Measurements from ENCODE around the gene SH3GLB1. TPM values are rescaled to one million over a fixed set of nuclear protein-coding genes. Genes with fewer than 3 reads are reported as not detected.
"Not testable (repeated sequence)": the region's sequence is repeated elsewhere in the genome, so short reads cannot be mapped to it uniquely, and the experiment has no call there.

Gene SH3GLB1
- total and polyA plus RNA-seq, 2 donors (not counting 3 experiments of a cell fraction or from before 2014, with no cell fraction given) = 43.7 to 140 TPM

DNA sequence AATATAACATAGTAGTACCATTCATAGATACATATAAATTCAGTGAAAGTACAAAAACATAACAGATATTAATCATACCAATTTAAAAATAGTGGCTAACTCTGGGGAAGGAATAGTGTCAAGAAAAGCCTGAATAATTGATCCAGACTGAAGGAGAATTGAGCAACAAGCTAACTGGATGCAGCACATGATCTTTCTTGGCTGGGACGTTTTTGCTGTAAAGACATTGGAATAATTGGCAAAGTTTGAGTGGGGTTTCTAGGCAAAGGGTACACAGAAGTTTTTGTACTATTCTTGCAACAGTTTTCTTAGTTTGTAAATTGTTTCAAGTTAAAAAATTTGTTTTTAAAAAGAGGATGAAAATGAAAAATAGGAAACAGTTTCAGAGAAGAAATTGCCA, 2.6 kb upstream of the SH3GLB1 start:
- H3K27ac ChIP-seq (ENCODE audit: insufficient read depth, low read depth, low read length) = no peak overlapping the region
- FAIRE-seq = no peak
- H3K9ac ChIP-seq (replicated peaks; ENCODE audit: extremely low read depth, insufficient read depth, low read length) = no peak overlapping the region
- no peaks in the 10 kb centered on the region for H3K9me1 ChIP-seq (replicated peaks; ENCODE audit: control insufficient read depth, extremely low read depth, insufficient read depth, low read length)
- TF ChIP-seq, protein P1, sequence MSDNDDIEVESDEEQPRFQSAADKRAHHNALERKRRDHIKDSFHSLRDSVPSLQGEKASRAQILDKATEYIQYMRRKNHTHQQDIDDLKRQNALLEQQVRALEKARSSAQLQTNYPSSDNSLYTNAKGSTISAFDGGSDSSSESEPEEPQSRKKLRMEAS (IDR thresholded peaks at IDR 0.05; ENCODE audit: insufficient read depth, insufficient read length) = no peak
- no peak for TF ChIP-seq GATA2 (IDR thresholded peaks at IDR 0.05; ENCODE audit: insufficient read depth, insufficient read length, low read depth, low read length)
- TF ChIP-seq, protein P2, sequence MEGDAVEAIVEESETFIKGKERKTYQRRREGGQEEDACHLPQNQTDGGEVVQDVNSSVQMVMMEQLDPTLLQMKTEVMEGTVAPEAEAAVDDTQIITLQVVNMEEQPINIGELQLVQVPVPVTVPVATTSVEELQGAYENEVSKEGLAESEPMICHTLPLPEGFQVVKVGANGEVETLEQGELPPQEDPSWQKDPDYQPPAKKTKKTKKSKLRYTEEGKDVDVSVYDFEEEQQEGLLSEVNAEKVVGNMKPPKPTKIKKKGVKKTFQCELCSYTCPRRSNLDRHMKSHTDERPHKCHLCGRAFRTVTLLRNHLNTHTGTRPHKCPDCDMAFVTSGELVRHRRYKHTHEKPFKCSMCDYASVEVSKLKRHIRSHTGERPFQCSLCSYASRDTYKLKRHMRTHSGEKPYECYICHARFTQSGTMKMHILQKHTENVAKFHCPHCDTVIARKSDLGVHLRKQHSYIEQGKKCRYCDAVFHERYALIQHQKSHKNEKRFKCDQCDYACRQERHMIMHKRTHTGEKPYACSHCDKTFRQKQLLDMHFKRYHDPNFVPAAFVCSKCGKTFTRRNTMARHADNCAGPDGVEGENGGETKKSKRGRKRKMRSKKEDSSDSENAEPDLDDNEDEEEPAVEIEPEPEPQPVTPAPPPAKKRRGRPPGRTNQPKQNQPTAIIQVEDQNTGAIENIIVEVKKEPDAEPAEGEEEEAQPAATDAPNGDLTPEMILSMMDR (IDR thresholded peaks at IDR 0.05; ENCODE audit: extremely low read depth in 1 of 2, insufficient read depth in 1 of 2, low read depth in 1 of 2, low read length in 2 of 2) = no peak
- TF ChIP-seq FOS (IDR thresholded peaks at IDR 0.05; ENCODE audit: borderline replicate concordance, insufficient read depth, low read length) = no peak
- no peak for TF ChIP-seq MYC (IDR thresholded peaks at IDR 0.05; ENCODE audit: low read depth, low read length)
- TF ChIP-seq EZH2 (IDR thresholded peaks at IDR 0.05; ENCODE audit: borderline replicate concordance, low read depth, low read length, severe bottlenecking) = no peak
- TF ChIP-seq POLR2A (IDR thresholded peaks at IDR 0.05; ENCODE audit: low read depth, low read length) = no peak
- TF ChIP-seq JUN (IDR thresholded peaks at IDR 0.05; ENCODE audit: borderline replicate concordance, insufficient read depth, insufficient read length, low read depth) = no peak
- TF ChIP-seq POLR2AphosphoS5 (IDR thresholded peaks at IDR 0.05; ENCODE audit: insufficient read depth, low read depth, low read length) = no peak
- no peaks in the 10 kb centered on the region for H4K20me1 ChIP-seq (replicated peaks; ENCODE audit: control insufficient read depth, extremely low read depth, insufficient read depth, low read length)
- H3K4me2 ChIP-seq (ENCODE audit: insufficient read depth, low read length) = no peak overlapping the region
- H2AFZ ChIP-seq (ENCODE audit: low read depth, low read length) = no peak overlapping the region
- intact Hi-C loops (cut with micrococcal nuclease) (loop anchor here (10.0 kb wide), 2 partner anchors 213 to 317 kb away; partner anchors contain the start of genes HS2ST1 and SELENOF), dilution Hi-C loops (cut with MboI; ENCODE audit: extremely low pct_ligation_motif_present, low sequenced_read_pairs) (no loop called here)
- H3K79me2 ChIP-seq (ENCODE audit: control insufficient read depth, insufficient read depth, low read length) = peaks cover 19% of the 10 kb centered on the region
- peaks cover 24% of the 10 kb centered on the region for H3K4me1 ChIP-seq (ENCODE audit: control insufficient read depth, extremely low read depth, insufficient read depth, low read length)
- no peaks in the 10 kb centered on the region for H3K9me3 ChIP-seq (replicated peaks; ENCODE audit: control insufficient read depth, insufficient read depth, low read length)
- H3K4me3 ChIP-seq (replicated peaks in 1 of 3; ENCODE audit: insufficient read depth in 1 of 3, low read depth in 1 of 3, low read length in 3 of 3) = no peak overlapping the region
- ChIA-PET POLR2A (no interaction called here), CTCF (interaction anchor here (0.6 to 6.7 kb wide), 2 partner anchors 16 to 159 kb away, joined by 3 to 121 read pairs; no protein-coding TSS in a partner anchor)
- no peaks in the 10 kb centered on the region for H3K27me3 ChIP-seq (ENCODE audit: control insufficient read depth in 2 of 2, insufficient read depth in 2 of 2, low read length in 2 of 2)
- H3K36me3 ChIP-seq (ENCODE audit: control insufficient read depth in 2 of 2, extremely low read depth in 1 of 2, insufficient read depth in 2 of 2, low read length in 2 of 2) = no peaks in the 10 kb centered on the region
- no TSS peak for BruUV-seq (replicated peaks)
- DNase-seq (ENCODE audit: low read depth, low spot score) = no peak

DNA sequence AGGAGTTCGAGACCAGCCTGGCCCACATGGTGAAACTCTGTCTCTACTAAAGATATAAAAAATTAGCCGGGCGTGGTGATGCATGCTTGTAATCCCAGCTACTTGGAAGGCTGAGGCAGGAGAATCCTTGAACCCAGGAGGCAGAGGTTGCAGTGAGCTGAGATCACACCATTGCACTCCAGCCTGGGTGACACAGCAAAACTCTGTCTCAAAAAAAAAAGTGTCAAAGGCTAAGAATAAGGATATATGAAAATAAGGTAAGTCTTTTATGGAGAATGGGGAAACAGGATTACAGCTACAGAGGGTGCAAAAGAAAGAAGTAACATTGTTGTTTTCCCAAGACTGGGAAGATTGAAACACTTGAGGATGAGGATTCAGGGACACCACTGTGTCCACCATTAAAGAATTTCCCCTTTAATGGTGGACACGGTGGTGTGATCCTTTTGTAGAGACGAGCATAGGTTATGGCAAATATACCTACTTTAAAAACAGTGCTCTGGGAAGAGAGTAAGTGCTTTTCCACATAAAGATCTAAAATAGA, 1.4 kb upstream of the SH3GLB1 start:
- intact Hi-C loops (cut with micrococcal nuclease) = loop anchor here (10.0 kb wide), 2 partner anchors 212 to 318 kb away; partner anchors contain the start of genes HS2ST1 and SELENOF
- H3K9me1 ChIP-seq (replicated peaks; ENCODE audit: control insufficient read depth, extremely low read depth, insufficient read depth, low read length); BruUV-seq (replicated peaks); dilution Hi-C loops (cut with MboI; ENCODE audit: extremely low pct_ligation_motif_present, low sequenced_read_pairs); H4K20me1 ChIP-seq (replicated peaks; ENCODE audit: control insufficient read depth, extremely low read depth, insufficient read depth, low read length); H3K9me3 ChIP-seq (replicated peaks; ENCODE audit: control insufficient read depth, insufficient read depth, low read length); FAIRE-seq; H3K36me3 ChIP-seq (ENCODE audit: control insufficient read depth in 2 of 2, extremely low read depth in 1 of 2, insufficient read depth in 2 of 2, low read length in 2 of 2); H3K4me3 ChIP-seq (replicated peaks in 1 of 3; ENCODE audit: insufficient read depth in 1 of 3, low read depth in 1 of 3, low read length in 3 of 3); DNase-seq (ENCODE audit: low read depth, low spot score); H3K27me3 ChIP-seq (ENCODE audit: control insufficient read depth in 2 of 2, insufficient read depth in 2 of 2, low read length in 2 of 2): not testable (repeated sequence)
- CTCF ChIA-PET = interaction anchor here (1.4 to 6.7 kb wide), 10 partner anchors 7 to 307 kb away, joined by 3 to 121 read pairs (median 18); partner anchors contain the start of gene ODF2L
- peak overlapping the region; percentile 85 for H3K27ac ChIP-seq (ENCODE audit: insufficient read depth, low read depth, low read length)
- H3K4me2 ChIP-seq (ENCODE audit: insufficient read depth, low read length) = peak overlapping the region; percentile 85
- peak overlapping the region; percentile 53 for H2AFZ ChIP-seq (ENCODE audit: low read depth, low read length)
- H3K9ac ChIP-seq (replicated peaks; ENCODE audit: extremely low read depth, insufficient read depth, low read length) = peak overlapping the region; percentile 95
- POLR2A ChIA-PET = interaction anchor here (0.7 kb wide), 1 partner anchor 307 kb away, joined by 4 read pairs; the partner anchor contains the start of gene ODF2L
- H3K79me2 ChIP-seq (ENCODE audit: control insufficient read depth, insufficient read depth, low read length) = peaks cover 32% of the 10 kb centered on the region
- H3K4me1 ChIP-seq (ENCODE audit: control insufficient read depth, extremely low read depth, insufficient read depth, low read length) = peaks cover 24% of the 10 kb centered on the region
